Epithelial cell of esophagus (primary cell): Measurements from ENCODE around the gene TNIK.

ENCODE experiments used
- DNase-seq: peaks from one replicate; pipeline ENCODE4 v3.0.0; 2010; ENCODE audit warnings: low read depth
- H3K4me3 ChIP-seq: 2 replicates; pipeline ENCODE4 v1.5.1; 2011; ENCODE audit warnings: mild to moderate bottlenecking, low read length, control low read depth
- TF ChIP-seq, protein P1 (sequence below): IDR thresholded peaks from 2 replicates; pipeline ENCODE4 v1.5.1; 2011; ENCODE audit warnings: low read depth, mild to moderate bottlenecking, low read length, control low read depth, inconsistent platforms; ENCODE audit not compliant: insufficient read depth; ENCODE audit errors: missing control alignments

The TNIK gene

DNA sequence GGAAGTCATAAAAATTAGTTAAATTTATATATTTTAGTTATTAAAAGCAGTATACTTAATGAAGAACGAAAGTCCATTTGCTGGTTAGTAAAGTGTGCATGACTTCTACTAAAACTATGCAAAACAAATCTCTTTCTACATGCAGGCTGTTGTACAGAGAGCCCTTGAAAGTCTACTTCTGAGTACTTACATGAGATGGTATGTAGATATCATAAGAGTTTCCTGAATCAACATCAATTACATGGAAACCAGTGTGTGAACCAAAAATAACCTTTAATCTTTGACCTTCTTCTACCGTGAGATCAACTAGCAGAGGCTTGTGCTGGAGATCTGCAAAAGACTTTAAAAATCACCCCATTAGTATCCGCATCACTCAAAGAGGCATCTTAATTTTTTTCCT, 391.5 kb downstream of the TNIK start:
- H3K4me3 ChIP-seq = no peak overlapping the region
- TF ChIP-seq, protein P1, sequence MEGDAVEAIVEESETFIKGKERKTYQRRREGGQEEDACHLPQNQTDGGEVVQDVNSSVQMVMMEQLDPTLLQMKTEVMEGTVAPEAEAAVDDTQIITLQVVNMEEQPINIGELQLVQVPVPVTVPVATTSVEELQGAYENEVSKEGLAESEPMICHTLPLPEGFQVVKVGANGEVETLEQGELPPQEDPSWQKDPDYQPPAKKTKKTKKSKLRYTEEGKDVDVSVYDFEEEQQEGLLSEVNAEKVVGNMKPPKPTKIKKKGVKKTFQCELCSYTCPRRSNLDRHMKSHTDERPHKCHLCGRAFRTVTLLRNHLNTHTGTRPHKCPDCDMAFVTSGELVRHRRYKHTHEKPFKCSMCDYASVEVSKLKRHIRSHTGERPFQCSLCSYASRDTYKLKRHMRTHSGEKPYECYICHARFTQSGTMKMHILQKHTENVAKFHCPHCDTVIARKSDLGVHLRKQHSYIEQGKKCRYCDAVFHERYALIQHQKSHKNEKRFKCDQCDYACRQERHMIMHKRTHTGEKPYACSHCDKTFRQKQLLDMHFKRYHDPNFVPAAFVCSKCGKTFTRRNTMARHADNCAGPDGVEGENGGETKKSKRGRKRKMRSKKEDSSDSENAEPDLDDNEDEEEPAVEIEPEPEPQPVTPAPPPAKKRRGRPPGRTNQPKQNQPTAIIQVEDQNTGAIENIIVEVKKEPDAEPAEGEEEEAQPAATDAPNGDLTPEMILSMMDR = no peak
- no peak for DNase-seq

DNA sequence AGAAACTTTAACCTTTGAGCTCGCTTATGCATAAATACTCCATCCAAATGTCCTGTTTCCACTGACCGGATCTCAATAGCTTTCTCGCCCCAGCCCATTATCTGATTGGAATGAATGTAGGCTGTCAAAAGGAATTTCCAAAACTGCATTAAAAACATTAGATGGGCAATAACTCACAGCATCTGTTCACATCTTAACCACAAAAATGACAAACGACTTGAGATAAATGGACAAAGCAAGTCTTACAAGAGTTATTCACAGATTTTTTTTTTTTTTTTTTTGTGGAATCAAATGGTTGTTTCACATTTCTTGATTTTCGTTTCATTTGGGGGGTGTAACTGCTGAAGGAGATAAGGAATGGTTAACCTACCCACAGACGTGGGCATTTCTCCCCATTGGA, 394.0 kb downstream of the TNIK start:
- no peak overlapping the region for H3K4me3 ChIP-seq
- no peak for DNase-seq
- TF ChIP-seq, protein P1 = no peak

DNA sequence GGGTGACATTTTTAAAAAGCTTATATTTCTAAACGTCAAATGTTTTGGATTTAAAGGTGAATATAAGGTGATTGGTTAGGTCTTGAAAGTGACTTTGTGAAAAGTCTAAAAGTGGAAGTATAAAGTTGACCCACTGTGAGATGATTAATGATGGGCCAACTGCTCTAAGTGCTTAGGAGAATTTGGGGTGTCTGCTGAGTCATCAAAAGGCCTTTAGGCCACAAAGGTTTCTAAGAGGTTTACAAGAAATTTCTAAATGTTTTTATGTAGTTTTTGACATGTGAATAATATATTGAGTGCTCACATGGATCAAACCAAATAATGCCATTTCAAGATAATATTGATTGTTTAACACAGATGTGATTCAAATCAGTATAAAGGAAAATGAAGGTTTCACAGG, 394.5 kb downstream of the TNIK start:
- TF ChIP-seq, protein P1 = no peak
- no peak for DNase-seq
- no peak overlapping the region for H3K4me3 ChIP-seq

DNA sequence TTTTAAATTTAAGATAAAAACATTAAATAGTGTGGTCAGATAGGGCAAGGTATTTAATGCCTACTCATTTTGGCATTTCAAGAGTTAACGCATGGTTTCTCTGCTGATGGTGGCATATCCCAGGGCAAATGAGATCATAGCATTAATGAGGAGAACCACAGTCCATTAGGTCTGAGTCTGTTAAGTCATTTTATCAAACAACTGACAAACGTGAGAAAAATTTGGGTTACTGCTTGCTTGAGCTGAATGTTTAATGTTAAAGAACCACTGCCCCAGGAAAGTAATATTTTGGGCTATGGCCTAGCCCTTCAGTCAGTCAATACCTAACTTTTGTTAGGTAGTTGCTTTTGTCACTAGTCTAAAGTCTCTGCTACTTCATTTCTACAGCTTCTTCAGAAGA, 395.7 kb downstream of the TNIK start:
- no peak for DNase-seq
- no peak overlapping the region for H3K4me3 ChIP-seq
- TF ChIP-seq, protein P1 = no peak

DNA sequence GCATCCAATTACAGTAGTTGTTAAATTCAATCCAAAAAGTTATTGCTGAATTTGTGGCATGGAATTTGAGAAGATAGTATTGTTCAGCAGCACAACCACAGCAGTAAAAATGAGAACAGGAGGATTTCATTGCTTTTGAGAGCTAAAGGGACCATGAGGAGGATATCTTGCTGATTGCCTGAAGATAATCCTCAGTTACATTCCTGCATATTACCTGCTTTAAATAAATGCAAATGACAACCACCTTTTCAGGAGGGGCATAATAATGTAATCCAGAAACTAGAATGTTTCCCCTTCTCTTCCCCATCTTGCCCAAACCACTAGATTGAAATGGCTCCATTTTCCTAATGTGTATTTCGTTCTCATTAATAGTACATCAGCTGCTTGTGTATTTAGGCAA, 398.5 kb downstream of the TNIK start:
- DNase-seq = no peak
- TF ChIP-seq, protein P1 = no peak

DNA sequence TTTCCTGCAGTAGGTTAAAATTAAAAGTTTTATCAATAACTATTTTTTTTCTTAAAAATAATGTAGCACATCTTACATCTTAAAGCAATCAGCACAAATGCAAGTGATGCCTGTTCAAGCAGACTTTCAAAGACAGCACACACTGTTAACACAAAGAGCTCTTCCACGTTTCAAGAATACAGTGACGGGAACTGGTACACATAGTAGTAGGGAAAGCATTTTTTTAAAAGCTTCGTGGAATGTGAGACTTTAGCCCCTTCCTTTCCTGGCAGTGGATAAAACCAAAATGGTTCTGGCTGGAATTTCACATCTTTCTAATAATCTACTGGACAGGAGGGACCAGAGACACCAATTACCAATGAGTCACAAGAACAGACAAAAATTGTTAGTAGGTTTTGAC, 400.2 kb downstream of the TNIK start:
- H3K4me3 ChIP-seq = no peak overlapping the region
- no peak for DNase-seq
- TF ChIP-seq, protein P1 = no peak

More for the DNA sequence above, 398.5 kb downstream of the TNIK start:
- H3K4me3 ChIP-seq = no peak overlapping the region

DNA sequence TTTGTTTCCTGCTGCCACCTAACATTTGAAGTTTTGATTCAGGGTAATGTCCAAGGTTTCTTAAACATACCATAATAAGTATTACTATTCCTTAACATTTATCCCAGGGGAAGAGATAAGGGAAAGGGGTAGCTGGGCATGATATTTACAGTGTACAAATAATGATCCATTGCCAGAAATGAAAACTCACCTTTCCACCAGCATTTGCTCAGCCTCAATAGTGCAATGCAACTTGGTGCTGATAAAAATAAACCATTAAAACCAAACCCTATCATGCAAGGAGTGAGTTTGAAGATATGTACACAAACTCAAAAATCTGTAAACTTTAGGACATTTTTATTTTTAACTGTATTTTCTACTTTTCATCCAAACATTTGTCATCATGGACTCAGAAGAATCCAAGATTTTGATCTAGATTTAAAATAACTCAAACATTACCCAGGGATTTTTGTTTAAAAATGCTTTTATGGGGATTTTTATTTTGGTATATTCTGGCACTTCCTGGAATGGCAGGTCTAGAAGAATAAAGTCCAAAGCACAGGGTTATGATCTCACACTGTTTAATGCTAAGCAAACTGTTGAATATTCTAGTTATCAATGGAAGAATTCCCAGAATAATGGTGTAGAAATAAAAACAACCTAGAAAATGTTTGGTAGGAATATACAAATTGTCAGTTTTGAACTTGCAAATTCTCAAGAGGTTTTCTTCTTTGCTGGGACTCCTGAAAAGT, 401.2 kb downstream of the TNIK start:
- TF ChIP-seq, protein P1 = no peak
- H3K4me3 ChIP-seq = no peak overlapping the region
- DNase-seq = no peak
